Left forelimb (tissue), 1 donor: Measurements from ENCODE around the gene HMGN1.
A peak's percentile ranks its signal among the peaks of the same experiment; 100 is the strongest.
"Not testable (repeated sequence)": the region's sequence is repeated elsewhere in the genome, so short reads cannot be mapped to it uniquely, and the experiment has no call there.

ENCODE experiments used
- DNase-seq: peaks from one replicate; pipeline ENCODE4 v3.0.0-alpha.2; 2018; ENCODE audit warnings: low spot score

HMGN1 gene

DNA sequence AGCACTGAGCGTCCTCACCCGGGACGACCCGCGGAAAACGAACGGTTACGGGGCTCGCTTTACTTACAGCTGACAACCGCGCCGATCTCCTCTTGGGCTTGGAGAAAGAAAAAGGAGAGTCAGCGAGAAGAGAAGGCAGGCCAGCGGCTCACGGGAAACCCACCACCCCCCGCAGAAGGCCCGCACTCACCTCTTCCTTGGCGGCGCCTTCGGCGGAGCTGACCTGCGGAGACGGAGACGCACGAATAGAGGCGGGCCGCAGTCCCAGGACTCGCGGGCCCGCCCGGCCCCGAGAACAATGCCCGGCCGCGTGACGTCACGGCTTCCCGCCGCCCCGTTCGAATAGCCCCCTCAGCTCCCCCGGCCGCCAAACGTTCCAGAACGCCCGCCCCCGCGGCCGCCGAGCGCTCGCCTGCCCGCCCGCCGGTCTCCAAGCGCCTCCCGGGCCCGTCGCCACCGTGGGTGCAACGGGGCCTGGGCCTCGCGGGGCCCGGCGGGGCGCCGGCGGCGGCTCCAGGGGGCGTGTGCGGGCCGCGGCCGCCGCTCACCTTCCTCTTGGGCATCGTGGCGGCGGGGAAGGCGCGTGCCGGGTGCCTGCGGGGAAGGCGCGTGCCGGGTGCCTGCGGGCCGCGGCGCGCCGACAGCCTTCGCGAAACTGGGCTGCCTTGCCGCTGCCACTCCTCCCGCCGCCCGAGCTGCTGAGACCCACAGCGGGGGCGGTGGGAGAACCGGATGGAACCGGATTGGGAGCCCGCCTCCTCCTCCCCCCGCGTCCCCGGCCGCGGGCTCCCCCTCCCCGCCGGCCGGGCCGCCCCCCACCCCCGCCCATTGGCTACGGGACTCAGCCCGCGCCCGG, at the start of gene HMGN1:
HMGN1 (minus strand) TSS at position 734 of the 856 bp plus-strand sequence; CDS start at position 563, 171 bp downstream.
- DNase-seq = peak; percentile 95

DNA sequence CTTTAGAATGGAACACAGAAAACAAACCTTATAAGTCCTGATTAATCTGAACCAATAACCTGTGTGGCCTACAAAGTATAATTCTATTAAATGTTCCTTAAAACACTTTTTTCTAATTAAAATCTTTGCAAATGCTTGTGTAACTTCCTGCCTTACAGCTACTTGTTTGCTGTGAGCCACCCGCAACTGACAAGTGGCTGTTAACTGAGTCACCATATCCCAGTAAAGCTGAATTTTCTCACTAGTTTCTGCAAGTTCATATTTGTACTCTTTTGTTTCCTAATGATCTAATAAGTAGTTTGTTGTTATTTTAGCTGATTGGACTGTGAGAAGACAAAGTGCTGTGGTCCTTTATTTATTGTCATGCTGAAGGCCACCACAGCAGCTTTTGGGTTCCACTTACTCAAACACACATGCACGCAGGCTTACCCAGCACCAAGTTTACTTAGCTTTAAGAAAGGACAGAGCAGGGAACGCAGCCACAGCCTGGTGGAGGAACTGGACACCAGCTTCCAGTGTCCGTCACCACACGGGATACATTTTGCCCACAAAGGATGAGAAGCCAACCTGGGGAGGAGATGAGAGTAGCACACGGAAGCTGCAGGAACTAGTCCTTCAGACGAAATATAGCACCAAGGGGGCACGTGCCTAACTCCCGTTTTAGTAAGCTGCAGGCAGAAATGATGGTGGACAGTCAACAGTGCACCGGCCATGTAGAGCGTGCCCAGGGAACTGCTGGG, 48.9 kb upstream of the HMGN1 start:
- no peak for DNase-seq

GRCh38 chr21:39392981-39393380, 44.1 kb upstream of the HMGN1 start:
- DNase-seq = no peak

GRCh38 chr21:39390212-39390765, 41.4 kb upstream of the HMGN1 start:
- no peak for DNase-seq

DNA sequence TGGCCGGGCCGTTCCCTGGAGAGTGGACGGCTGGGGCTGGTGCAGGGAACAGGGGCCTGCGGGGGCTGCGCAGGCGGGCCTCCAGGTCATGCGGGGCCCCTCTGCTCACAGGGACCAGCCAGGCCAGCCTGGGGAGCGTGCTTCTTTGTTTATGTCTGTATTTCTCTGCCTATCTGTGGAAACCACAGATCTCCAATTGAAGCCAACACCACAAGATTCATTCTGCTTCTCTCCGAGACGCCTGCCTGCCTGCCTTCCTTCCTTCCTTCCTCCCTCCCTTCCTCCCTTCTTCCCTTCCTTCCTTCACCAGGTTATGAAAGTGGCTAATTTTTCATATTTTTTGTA, 39.9 kb upstream of the HMGN1 start:
- DNase-seq = no peak

- peak; percentile 91 for DNase-seq
These were observed 39.3 kb upstream of the HMGN1 start for GRCh38 chr21:39388038-39388810.

- peak; percentile 94 for DNase-seq
These were observed 38.7 kb upstream of the HMGN1 start for GRCh38 chr21:39387461-39388037.

- DNase-seq = no peak
These were observed 38.0 kb upstream of the HMGN1 start for GRCh38 chr21:39386899-39387298.

GRCh38 chr21:39386194-39386593, 37.3 kb upstream of the HMGN1 start:
- no peak for DNase-seq

DNA sequence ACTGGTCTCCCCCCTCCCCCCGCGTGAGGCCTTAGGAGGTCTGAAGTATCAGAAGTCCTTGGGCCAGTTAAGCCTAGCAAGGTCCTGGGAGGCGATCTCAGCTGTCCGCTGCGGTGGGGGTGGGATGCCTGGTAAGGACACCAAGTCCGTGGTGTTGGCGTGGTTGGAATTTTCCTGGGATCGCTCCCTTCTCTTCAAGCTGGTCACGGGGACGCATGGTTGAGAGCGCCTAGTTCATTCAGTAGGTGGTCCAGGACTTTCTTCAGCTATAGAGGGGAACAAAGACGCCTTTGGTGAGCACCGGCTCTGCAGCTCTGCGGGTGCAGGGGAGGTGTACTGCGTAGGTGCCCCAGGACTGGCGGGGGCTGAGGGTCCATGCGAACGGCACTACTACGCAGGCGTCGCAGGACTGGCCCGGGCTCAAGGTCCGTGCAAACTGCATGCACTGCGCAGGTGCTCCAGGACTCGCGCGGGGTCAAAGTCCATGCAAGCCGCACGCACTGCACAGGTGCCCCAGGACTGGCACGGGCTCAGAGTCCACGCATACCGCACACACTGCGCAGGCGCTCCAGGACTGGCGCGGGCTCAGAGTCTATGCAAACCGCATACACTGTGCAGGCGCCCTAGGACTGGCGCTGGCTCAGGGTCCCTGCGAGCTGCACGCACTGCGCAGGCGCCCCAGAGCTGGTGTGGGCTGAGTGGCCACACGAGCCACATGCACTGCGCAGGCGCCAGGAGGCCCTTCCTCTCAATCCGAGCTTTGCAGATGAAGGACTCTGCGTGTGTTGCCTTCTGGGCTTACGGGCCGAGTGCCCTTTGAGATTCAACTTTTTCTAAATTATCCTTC, 36.6 kb upstream of the HMGN1 start:
- peak; percentile 82 for DNase-seq

DNA sequence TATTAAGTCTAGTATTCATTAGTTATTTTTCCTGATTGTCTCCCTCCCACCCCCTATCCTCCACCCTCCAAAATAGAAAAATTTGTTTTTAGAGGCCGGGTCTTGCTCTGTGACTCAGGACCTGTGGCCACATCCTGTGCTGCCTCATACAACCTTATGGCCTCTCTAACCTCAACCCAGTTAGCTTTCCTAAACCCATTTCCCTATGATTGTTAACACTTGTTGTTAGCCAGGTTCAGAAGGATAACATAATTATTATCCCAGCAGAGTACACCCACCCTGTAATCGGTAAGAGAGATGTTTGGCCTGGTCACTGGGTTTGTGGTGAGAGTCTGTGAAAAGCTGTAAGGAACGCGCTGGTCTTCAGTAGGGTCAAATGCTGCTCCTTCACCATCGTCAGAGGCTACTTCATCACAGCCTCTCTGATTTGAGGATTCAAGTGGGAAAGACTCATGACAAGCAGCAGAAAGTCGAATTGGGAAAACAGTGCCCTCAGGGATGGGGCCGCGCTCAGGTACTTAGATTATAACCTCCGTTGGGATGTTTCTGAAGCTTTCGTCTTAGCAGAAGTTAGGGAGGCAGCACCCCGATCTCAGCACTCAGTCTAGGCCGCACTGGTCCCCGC, 35.9 kb upstream of the HMGN1 start:
- no peak for DNase-seq

DNA sequence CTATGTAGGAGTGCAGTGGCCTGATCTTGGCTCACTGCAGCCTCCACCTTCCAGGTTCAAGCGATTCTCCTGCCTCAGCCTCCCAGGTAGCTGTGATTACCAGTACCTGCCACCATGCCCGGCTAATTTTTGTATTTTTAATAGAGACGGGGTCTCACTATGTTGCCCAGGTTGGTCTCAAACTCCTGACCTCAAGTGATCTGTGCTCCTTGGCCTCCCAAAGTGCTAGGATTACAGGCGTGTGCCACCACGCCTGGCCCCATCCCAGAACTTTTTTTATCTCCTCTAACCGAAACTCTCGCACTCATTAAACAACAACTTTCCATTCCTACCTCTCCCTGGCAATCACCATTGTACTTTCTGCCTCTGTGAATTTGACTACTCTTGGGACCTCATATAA, 33.2 kb upstream of the HMGN1 start:
- not testable (repeated sequence) for DNase-seq

GRCh38 chr21:39381009-39381408, 32.1 kb upstream of the HMGN1 start:
- DNase-seq = no peak

DNA sequence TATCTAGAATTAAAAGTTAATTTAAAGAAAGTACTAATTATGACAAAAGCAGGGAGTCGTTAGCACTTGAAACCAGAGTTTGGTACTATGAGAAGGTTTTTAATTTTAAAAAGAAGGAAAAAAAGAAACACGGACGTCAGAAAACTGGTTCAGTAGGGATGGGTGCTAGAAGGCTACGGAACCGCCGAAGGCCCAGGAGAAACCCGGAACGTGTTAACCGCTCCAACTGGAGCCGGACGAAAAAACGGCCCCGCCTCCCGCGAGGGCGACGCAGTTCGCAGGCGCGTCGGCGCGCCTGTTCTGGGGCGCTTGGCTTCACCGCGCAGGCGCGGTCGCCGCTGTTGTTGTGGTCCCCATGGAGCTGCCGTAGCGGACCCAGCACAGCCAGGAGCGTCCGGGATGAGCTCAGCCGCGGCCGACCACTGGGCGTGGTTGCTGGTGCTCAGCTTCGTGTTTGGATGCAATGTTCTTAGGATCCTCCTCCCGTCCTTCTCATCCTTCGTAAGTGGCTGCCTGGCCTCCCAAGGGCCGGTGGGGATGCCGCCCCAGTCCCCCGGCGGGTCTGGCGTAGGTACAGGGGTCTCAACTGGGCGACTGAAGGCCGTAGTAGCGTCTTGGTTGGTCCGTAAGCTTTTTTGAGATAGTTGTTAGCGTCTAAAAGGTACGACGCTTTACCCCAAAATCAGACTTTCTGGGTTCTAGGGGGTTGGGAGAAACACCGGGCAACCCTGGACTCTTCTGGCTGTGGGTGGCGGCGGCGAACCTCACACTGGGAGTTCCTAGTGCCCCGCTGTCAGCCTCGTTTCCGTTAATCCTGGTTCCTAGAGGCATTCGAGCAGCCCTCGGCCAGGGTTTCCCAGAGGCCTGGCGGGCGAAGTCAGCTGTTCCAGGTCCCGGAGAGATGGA, 31.4 kb upstream of the HMGN1 start:
- peak; percentile 93 for DNase-seq

DNA sequence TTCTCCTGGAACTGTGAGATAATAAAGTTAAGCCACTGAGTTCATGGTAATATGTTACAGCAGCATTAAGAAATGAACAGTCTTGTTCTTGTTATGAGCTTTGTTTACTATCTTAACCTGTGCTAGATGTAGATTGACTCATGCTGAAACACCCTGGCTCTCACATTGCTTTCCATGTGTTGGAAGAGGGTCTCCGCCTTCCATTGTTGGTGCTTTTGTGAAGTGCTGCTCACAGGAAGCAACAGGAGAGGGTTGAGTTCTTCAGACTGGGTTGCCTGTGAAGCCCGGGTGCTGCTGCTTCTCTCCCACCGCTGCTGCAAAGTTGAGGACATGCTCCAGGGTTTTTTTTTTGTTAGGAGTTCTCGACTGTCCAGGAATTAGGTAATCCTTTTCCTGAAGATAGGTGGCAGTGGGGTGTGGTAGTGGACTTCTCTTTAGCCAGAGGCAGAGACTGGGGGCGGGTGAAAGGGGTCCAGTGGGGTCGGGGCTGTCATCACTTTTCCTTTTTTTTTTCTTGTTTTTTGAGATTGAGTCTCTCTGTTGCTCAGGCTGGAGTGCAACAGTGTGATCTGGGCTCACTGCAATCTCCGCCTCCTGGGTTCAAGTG, 28.7 kb upstream of the HMGN1 start:
- DNase-seq = no peak

DNA sequence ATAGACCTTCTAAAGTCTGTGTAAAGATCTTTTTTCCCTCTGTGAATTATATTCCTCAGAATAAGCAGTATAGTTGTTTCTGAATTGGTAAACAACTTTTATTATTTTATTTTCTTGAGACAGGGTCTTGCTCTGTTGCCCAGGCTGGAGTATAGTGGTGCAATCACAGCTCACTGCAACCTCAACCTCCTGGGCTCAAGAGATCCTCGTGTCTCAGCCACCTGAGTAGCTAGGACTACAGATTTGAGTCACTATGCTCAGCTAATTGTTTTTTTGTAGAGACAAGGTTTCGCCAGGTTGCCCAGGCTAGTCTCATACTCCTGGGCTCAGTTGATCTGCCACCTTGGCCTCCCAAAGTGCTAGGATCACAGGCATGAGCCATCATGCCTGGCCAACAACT, 26.6 kb upstream of the HMGN1 start:
- DNase-seq = no peak

DNA sequence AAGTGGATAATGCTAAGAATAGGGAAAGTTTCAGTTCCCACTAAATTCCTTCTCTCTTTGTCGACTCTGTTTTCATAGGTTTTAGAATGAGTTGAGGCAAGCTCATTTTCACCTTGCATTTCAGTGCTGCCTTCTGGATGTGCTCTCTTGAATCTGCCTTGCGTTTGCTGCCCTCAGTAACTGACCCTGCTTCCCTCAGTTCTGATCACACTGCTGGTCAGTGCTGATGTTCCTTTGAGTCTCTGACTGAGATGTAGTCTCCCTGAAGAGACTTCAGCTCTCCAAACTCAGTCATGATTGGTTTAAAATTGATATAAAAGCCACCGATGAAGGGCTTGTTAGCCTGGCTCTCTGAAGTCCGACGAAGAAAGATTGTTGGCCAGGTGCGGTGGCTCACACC, 25.2 kb upstream of the HMGN1 start:
- DNase-seq = no peak

GRCh38 chr21:39373634-39374033, 24.7 kb upstream of the HMGN1 start:
- no peak for DNase-seq

DNA sequence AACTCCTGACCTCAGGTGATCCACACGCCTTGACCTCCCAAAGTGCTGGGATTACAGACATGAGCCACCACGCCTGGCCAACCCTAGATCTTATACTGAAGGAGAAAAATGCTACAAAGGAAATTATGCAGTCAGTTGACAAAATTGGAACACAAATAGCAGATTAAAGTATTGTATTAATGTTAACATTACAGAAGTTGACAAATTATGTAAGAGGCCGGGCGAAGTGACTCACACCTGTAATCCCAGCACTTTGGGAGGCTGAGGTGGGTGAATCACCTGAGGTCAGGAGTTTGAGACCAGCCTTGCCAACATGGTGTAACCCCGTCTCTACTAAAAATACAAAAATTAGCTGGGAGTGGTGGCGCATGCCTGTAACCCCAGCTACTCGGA, 21.0 kb upstream of the HMGN1 start:
- DNase-seq = not testable (repeated sequence)
